GM21423 (cell line): ENCODE data around the gene DBNDD1.
"Not testable (repeated sequence)": the region's sequence is repeated elsewhere in the genome, so short reads cannot be mapped to it uniquely, and the experiment has no call there.

Experiments used
- ATAC-seq: cut with Tn5 transposase; IDR thresholded peaks from one replicate; pipeline ENCODE4 v1.9.1; 2021; ENCODE audit warnings: mild to moderate bottlenecking, moderate library complexity; ENCODE audit not compliant: unreplicated experiment

DBNDD1 gene

GRCh38 chr16:90012991-90013745, 6.1 kb downstream of the DBNDD1 start:
- ATAC-seq: no peak

- no peak for ATAC-seq
These were observed 7.3 kb downstream of the DBNDD1 start for GRCh38 chr16:90011908-90012501.

- ATAC-seq: no peak
These were observed 7.8 kb downstream of the DBNDD1 start for GRCh38 chr16:90011508-90011819.

- ATAC-seq: no peak
These were observed 8.4 kb downstream of the DBNDD1 start for GRCh38 chr16:90010676-90011507.

- ATAC-seq: no peak
These were observed 9.9 kb downstream of the DBNDD1 start for GRCh38 chr16:90009172-90009899.

GRCh38 chr16:90008708-90009145, 10.5 kb downstream of the DBNDD1 start:
- ATAC-seq: peak; percentile 55

- ATAC-seq: not testable (repeated sequence)
These were observed 11.5 kb downstream of the DBNDD1 start for GRCh38 chr16:90007635-90008234.

GRCh38 chr16:90007015-90007414, 12.2 kb downstream of the DBNDD1 start:
- no peak for ATAC-seq

- no peak for ATAC-seq
These were observed 13.1 kb downstream of the DBNDD1 start for GRCh38 chr16:90005956-90006663.

- no peak for ATAC-seq
These were observed 14.7 kb downstream of the DBNDD1 start for GRCh38 chr16:90004577-90004976.

- ATAC-seq: no peak
These were observed 16.5 kb downstream of the DBNDD1 start for GRCh38 chr16:90002759-90003158.

GRCh38 chr16:90001761-90002503, 17.3 kb downstream of the DBNDD1 start:
- no peak for ATAC-seq

- ATAC-seq: no peak
These were observed 18.4 kb downstream of the DBNDD1 start for GRCh38 chr16:90000733-90001427.

GRCh38 chr16:89999831-90000574, 19.3 kb downstream of the DBNDD1 start:
- ATAC-seq: no peak

- ATAC-seq: no peak
These were observed 23.1 kb downstream of the DBNDD1 start for GRCh38 chr16:89996178-89996489.

- not testable (repeated sequence) for ATAC-seq
These were observed 23.6 kb downstream of the DBNDD1 start for GRCh38 chr16:89995475-89996177.

GRCh38 chr16:89994721-89995474, 24.4 kb downstream of the DBNDD1 start:
- not testable (repeated sequence) for ATAC-seq
